ENCODE data around the gene FBXL16. TPM values are rescaled to one million over a fixed set of nuclear protein-coding genes. Genes with fewer than 3 reads are reported as not detected.
"Not testable (repeated sequence)": the region's sequence is repeated elsewhere in the genome, so short reads cannot be mapped to it uniquely, and the experiment has no call there.

Gene FBXL16
- total RNA-seq, 3 donors from 2014 or later, result 2.6 to 4.2 TPM; not detected in 1

- no peak for TF ChIP-seq POLR2A (IDR thresholded peaks at IDR 0.05)
- TF ChIP-seq, protein P1, sequence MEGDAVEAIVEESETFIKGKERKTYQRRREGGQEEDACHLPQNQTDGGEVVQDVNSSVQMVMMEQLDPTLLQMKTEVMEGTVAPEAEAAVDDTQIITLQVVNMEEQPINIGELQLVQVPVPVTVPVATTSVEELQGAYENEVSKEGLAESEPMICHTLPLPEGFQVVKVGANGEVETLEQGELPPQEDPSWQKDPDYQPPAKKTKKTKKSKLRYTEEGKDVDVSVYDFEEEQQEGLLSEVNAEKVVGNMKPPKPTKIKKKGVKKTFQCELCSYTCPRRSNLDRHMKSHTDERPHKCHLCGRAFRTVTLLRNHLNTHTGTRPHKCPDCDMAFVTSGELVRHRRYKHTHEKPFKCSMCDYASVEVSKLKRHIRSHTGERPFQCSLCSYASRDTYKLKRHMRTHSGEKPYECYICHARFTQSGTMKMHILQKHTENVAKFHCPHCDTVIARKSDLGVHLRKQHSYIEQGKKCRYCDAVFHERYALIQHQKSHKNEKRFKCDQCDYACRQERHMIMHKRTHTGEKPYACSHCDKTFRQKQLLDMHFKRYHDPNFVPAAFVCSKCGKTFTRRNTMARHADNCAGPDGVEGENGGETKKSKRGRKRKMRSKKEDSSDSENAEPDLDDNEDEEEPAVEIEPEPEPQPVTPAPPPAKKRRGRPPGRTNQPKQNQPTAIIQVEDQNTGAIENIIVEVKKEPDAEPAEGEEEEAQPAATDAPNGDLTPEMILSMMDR (IDR thresholded peaks at IDR 0.05), result no peak
- TF ChIP-seq POLR2AphosphoS5 (IDR thresholded peaks at IDR 0.05), result no peak
- intact Hi-C loops (cut with DNase I; ENCODE audit: low total_unique reads), result no loop called here
- Histone ChIP-seq H3K27me3 (peaks cover 8 to 23% of the 10 kb centered on the region in 2 donors), H3K4me3 (peak within 1 kb of the TSS; percentile 65 to 96 (median 72)), H3K36me3 (no peaks in the 10 kb centered on the region), H3K27ac (no peak within 1 kb of the TSS), H3K4me1 (peaks cover under 1 to 12% of the 10 kb centered on the region in 2 donors), H3K9me3 (no peaks in the 10 kb centered on the region)
- peak; percentile 78 to 87 for DNase-seq (ENCODE audit: low spot score in 2 of 2)
Measured at GRCh38 chr16:714558-715476, 9.2 kb upstream of the FBXL16 start, which contains the start of gene METRN. Gene METRN, plus strand, starts transcription at chr16:715118. Its CDS starts 172 bp downstream, at chr16:715290.

DNA sequence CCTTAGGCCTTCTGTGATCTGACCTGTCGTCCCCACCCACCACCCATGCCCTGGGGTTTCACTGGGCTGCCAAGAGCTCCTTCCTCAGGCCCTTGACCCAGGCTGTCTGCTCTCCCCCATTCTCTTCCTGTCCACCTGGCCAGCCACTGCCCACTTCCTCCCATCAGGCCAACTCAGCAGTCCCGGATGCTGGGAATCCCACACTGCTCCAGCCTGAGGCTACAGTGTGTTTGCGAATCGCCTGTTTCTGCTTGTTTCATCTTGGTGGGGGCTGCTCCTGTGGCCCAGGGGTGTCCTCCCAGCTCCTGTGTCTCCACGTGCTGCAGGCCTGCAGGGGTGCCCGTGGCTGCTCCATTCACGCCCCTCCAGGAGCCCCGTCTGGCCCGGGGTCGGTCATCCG lies 8.5 kb upstream of the FBXL16 start:
- H3K27me3 ChIP-seq, result peaks cover 12 to 30% of the 10 kb centered on the region in 2 donors
- TF ChIP-seq, protein P1 (IDR thresholded peaks at IDR 0.05), result no peak
- no peaks in the 10 kb centered on the region for H3K9me3 ChIP-seq
- no peaks in the 10 kb centered on the region for H3K36me3 ChIP-seq
- no peak for DNase-seq (ENCODE audit: low spot score in 2 of 2)
- peaks cover 0 to 11% of the 10 kb centered on the region in 2 donors for H3K4me1 ChIP-seq
- peak overlapping the region in 1 of 3 donors; percentile 96 for H3K4me3 ChIP-seq
- no peak overlapping the region for H3K27ac ChIP-seq
- intact Hi-C loops (cut with DNase I; ENCODE audit: low total_unique reads), result no loop called here

GRCh38 chr16:712740-713250 lies 7.2 kb upstream of the FBXL16 start:
- intact Hi-C loops (cut with DNase I; ENCODE audit: low total_unique reads); H3K4me3 ChIP-seq; DNase-seq (ENCODE audit: low spot score in 2 of 2); H3K27ac ChIP-seq; H3K36me3 ChIP-seq; H3K9me3 ChIP-seq: not testable (repeated sequence)
- TF ChIP-seq, protein P1 (IDR thresholded peaks at IDR 0.05), result peak; percentile 27 to 44 (median 32)
- Histone ChIP-seq H3K4me1 (peaks cover 0 to 11% of the 10 kb centered on the region in 2 donors), H3K27me3 (peaks cover 13 to 43% of the 10 kb centered on the region in 2 donors)

DNA sequence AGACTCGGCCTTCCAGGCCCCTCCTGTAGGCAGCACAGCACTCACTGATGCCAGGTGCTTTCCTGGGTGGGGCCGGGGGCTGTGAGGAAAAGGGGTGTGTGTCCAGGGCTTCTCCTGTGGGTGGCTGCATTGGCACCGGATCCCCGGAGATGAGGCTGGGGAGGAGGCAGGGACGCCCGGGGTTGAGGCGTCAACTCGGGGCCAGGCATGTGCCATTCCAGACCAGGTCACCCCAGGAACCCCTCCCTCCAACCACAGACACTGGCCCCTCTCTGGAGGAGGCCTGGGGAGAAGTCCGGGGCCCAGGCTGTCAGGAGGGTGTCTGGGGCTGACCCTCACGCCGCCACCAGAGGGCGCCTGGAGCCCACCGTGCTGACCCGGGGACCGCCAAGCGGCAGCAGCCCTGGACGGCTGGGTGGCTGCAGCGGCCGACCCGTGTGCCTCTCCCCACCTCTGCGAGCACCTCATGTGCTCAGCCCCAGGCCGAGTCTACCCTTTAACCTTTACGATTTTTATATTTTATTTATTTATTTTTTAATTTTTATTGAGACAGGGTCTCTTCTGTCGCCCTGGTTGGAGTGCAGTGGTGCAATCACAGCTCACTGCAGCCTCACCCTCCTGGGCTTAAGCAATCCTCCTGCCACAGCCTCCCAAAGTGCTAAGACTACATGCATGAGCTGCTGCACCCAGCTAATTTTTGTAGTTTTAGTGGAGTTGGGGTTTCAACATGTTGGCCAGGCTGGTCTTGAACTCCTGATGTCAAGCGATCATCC lies 6.1 kb upstream of the FBXL16 start:
- H3K27me3 ChIP-seq, result peaks cover 13 to 54% of the 10 kb centered on the region in 2 donors

More for the DNA sequence above, 6.1 kb upstream of the FBXL16 start:
- intact Hi-C loops (cut with DNase I; ENCODE audit: low total_unique reads), result no loop called here
- H3K27ac ChIP-seq, result no peak overlapping the region
- H3K9me3 ChIP-seq, result no peaks in the 10 kb centered on the region
- H3K36me3 ChIP-seq, result no peaks in the 10 kb centered on the region
- H3K4me3 ChIP-seq, result no peak overlapping the region
- DNase-seq (ENCODE audit: low spot score in 2 of 2), result peak in 1 of 2 donors; percentile 82
- peaks cover 0 to 14% of the 10 kb centered on the region in 2 donors for H3K4me1 ChIP-seq
- TF ChIP-seq POLR2AphosphoS5 (IDR thresholded peaks at IDR 0.05) (no peak), POLR2A (IDR thresholded peaks at IDR 0.05) (no peak)
- TF ChIP-seq, protein P1 (IDR thresholded peaks at IDR 0.05), result peak; percentile 62 to 93 (median 88)

Data from breast epithelium (tissue), 4 donors.